ENCODE results near the gene TMEM156.

The TMEM156 gene

GRCh38 chr4:38917481-38918025, 114.7 kb downstream of the TMEM156 start:
- ChIA-PET CTCF (interaction anchor here (1.0 to 1.3 kb wide), 4 partner anchors 15 to 56 kb away, joined by 3 to 6 read pairs (median 3); no protein-coding TSS in a partner anchor), POLR2A (interaction anchor here (0.6 to 1.0 kb wide), 2 partner anchors 31 to 276 kb away, joined by 3 read pairs; no protein-coding TSS in a partner anchor)
- no peak overlapping the region for H3K4me3 ChIP-seq (ENCODE audit: low read depth, low read length)
- peak; percentile 44 for DNase-seq (ENCODE audit: low read depth, low spot score)
- TF ChIP-seq CTCF (IDR thresholded peaks at IDR 0.05; ENCODE audit: insufficient read depth, low read length, missing control alignments) = no peak

All from AG04449 (cell line).